Body of pancreas (tissue), 4 donors: ENCODE results near the gene RPL3.
"Not testable (repeated sequence)": the region's sequence is repeated elsewhere in the genome, so short reads cannot be mapped to it uniquely, and the experiment has no call there.

Experiments
- POLR2A ChIP-seq, 3 donors: fragments of 450-650 bp; IDR thresholded peaks; one replicate each; pipeline ENCODE4 v1.6.1; 2016; ENCODE audit warnings: antibody characterized with exemption in 3 of 3, mild to moderate bottlenecking in 2 of 3
- TF ChIP-seq, protein P1 (sequence below), 7 experiments: fragments of 450-650 bp in 4 of 7; fragments of 200-600 bp in 3 of 7; sonication (generic) in 3 of 7; IDR thresholded peaks; one replicate each; pipeline ENCODE4 v1.5.1; 2016 to 2019; ENCODE audit warnings: antibody characterized with exemption in 7 of 7

- TF ChIP-seq, protein P1, sequence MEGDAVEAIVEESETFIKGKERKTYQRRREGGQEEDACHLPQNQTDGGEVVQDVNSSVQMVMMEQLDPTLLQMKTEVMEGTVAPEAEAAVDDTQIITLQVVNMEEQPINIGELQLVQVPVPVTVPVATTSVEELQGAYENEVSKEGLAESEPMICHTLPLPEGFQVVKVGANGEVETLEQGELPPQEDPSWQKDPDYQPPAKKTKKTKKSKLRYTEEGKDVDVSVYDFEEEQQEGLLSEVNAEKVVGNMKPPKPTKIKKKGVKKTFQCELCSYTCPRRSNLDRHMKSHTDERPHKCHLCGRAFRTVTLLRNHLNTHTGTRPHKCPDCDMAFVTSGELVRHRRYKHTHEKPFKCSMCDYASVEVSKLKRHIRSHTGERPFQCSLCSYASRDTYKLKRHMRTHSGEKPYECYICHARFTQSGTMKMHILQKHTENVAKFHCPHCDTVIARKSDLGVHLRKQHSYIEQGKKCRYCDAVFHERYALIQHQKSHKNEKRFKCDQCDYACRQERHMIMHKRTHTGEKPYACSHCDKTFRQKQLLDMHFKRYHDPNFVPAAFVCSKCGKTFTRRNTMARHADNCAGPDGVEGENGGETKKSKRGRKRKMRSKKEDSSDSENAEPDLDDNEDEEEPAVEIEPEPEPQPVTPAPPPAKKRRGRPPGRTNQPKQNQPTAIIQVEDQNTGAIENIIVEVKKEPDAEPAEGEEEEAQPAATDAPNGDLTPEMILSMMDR (IDR thresholded peaks at IDR 0.05) = not testable (repeated sequence)
- TF ChIP-seq POLR2A (IDR thresholded peaks at IDR 0.05) = not testable (repeated sequence)
Observed at GRCh38 chr22:39339775-39340174, 20.4 kb upstream of the RPL3 start.
